CD4-positive, alpha-beta T cell treated with Interleukin-6 for 4 hours (primary cell): ENCODE results near the gene CTBP2.

Experiments
- DNase-seq: peaks from one replicate; pipeline ENCODE4 v3.0.0-alpha.2; 2020; ENCODE audit warnings: mixed read lengths

CTBP2 gene

GRCh38 chr10:125005312-125006187 lies 154.8 kb downstream of the CTBP2 start:
- no peak for DNase-seq

- no peak for DNase-seq
Measured at GRCh38 chr10:125004571-125005311, 155.6 kb downstream of the CTBP2 start.

GRCh38 chr10:125003901-125004467 lies 156.4 kb downstream of the CTBP2 start:
- no peak for DNase-seq

- no peak for DNase-seq
Measured at GRCh38 chr10:125003146-125003900, 157.0 kb downstream of the CTBP2 start.

- no peak for DNase-seq
Measured at GRCh38 chr10:125002423-125003145, 157.8 kb downstream of the CTBP2 start.

GRCh38 chr10:125002047-125002422 lies 158.3 kb downstream of the CTBP2 start:
- no peak for DNase-seq

GRCh38 chr10:125001313-125002046 lies 158.9 kb downstream of the CTBP2 start:
- no peak for DNase-seq

GRCh38 chr10:125000366-125001312 lies 159.7 kb downstream of the CTBP2 start:
- DNase-seq: no peak

GRCh38 chr10:124999433-125000365 lies 160.7 kb downstream of the CTBP2 start:
- DNase-seq: no peak

- DNase-seq: no peak
Measured at GRCh38 chr10:124998624-124999291, 161.6 kb downstream of the CTBP2 start.

- no peak for DNase-seq
Measured at GRCh38 chr10:124997771-124998623, 162.4 kb downstream of the CTBP2 start.

GRCh38 chr10:124997306-124997705 lies 163.1 kb downstream of the CTBP2 start:
- no peak for DNase-seq

- DNase-seq: no peak
Measured at GRCh38 chr10:124996854-124997215, 163.5 kb downstream of the CTBP2 start.

- DNase-seq: no peak
Measured at GRCh38 chr10:124996127-124996853, 164.1 kb downstream of the CTBP2 start.

GRCh38 chr10:124995605-124996004 lies 164.8 kb downstream of the CTBP2 start:
- no peak for DNase-seq

GRCh38 chr10:124994573-124995473 lies 165.5 kb downstream of the CTBP2 start:
- no peak for DNase-seq
